Measurements from ENCODE around the gene MAP3K13.

DNA sequence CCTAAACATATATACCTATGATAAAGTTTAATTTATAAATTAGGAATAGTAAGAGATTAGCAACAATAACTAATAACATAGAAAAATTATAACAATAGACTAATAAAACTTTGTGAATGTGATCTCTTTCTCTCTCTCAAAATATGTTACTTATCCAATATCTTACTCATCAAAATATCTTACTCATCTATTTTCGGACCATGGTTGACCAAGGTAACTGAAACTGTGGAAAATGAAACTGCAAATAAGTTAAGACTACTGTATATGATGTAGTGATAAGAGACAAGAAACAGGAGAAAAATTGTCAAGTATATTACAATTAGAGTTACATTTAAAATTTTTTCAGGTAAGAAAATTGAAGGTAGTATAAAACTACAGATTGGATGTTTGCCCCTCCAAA is 19.2 kb downstream of the MAP3K13 start:
- TF ChIP-seq, protein P1, sequence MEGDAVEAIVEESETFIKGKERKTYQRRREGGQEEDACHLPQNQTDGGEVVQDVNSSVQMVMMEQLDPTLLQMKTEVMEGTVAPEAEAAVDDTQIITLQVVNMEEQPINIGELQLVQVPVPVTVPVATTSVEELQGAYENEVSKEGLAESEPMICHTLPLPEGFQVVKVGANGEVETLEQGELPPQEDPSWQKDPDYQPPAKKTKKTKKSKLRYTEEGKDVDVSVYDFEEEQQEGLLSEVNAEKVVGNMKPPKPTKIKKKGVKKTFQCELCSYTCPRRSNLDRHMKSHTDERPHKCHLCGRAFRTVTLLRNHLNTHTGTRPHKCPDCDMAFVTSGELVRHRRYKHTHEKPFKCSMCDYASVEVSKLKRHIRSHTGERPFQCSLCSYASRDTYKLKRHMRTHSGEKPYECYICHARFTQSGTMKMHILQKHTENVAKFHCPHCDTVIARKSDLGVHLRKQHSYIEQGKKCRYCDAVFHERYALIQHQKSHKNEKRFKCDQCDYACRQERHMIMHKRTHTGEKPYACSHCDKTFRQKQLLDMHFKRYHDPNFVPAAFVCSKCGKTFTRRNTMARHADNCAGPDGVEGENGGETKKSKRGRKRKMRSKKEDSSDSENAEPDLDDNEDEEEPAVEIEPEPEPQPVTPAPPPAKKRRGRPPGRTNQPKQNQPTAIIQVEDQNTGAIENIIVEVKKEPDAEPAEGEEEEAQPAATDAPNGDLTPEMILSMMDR (IDR thresholded peaks at IDR 0.05), result no peak
- no peak for TF ChIP-seq CREB1 (CRISPR knock-in tag; IDR thresholded peaks at IDR 0.05)

Measured in WTC11 (cell line).